GM23338 (cell line): Measurements from ENCODE around the gene PRR18. TPM values are rescaled to one million over a fixed set of nuclear protein-coding genes. Genes with fewer than 3 reads are reported as not detected.

ENCODE experiments used
- ATAC-seq: fragments of 200-7000 bp; cut with Tn5 transposase; 3 replicates; pipeline ENCODE4 v1.9.1; 2020
- DNase-seq: peaks from one replicate; pipeline ENCODE4 v3.0.0-alpha.2; 2015; ENCODE audit warnings: low spot score
- H2AFZ ChIP-seq: fragments of 200-600 bp; sonication (generic); 2 replicates; pipeline ENCODE4 v1.8.0; 2016; ENCODE audit warnings: antibody characterized with exemption, mild to moderate bottlenecking, moderate library complexity
- H3F3A ChIP-seq: fragments of 200-600 bp; sonication (generic); replicated peaks from 2 replicates; pipeline ENCODE4 v1.8.0; 2017; ENCODE audit warnings: antibody characterized with exemption, mixed run types, low read depth
- H3K27ac ChIP-seq: fragments of 200-600 bp; sonication (generic); 2 replicates; pipeline ENCODE4 v1.6.1; 2016; ENCODE audit warnings: low read depth
- H3K27me3 ChIP-seq: fragments of 200-600 bp; sonication (generic); 2 replicates; pipeline ENCODE4 v1.8.0; 2016; ENCODE audit warnings: mild to moderate bottlenecking, mixed run types, moderate library complexity; ENCODE audit not compliant: insufficient read depth
- H3K36me3 ChIP-seq: fragments of 200-600 bp; sonication (generic); 2 replicates; pipeline ENCODE4 v1.8.0; 2016; ENCODE audit warnings: mild to moderate bottlenecking; ENCODE audit not compliant: insufficient read depth
- H3K4me1 ChIP-seq: fragments of 200-600 bp; sonication (generic); 2 replicates; pipeline ENCODE4 v1.8.0; 2016; ENCODE audit warnings: mild to moderate bottlenecking, moderate library complexity; ENCODE audit not compliant: insufficient read depth
- H3K4me2 ChIP-seq: fragments of 200-600 bp; sonication (generic); 2 replicates; pipeline ENCODE4 v1.7.1; 2017; ENCODE audit warnings: mixed run types
- H3K4me3 ChIP-seq: fragments of 200-600 bp; sonication (generic); 2 replicates; pipeline ENCODE4 v1.6.1; 2016; ENCODE audit warnings: mixed run types
- H3K79me2 ChIP-seq: fragments of 200-600 bp; sonication (generic); replicated peaks from 2 replicates; pipeline ENCODE4 v1.8.0; 2017; ENCODE audit warnings: mild to moderate bottlenecking; ENCODE audit not compliant: insufficient read depth
- H3K9me2 ChIP-seq: fragments of 200-600 bp; sonication (generic); 2 replicates; pipeline ENCODE4 v1.8.0; 2017; ENCODE audit not compliant: insufficient read depth
- H4K20me1 ChIP-seq: fragments of 200-600 bp; sonication (generic); replicated peaks from 2 replicates; pipeline ENCODE4 v1.8.0; 2017; ENCODE audit warnings: mild to moderate bottlenecking; ENCODE audit not compliant: insufficient read depth
- H3K27ac Mint-ChIP-seq: 2 replicates; pipeline ENCODE4 v1.8.0; 2020; ENCODE audit warnings: inconsistent platforms, mild to moderate bottlenecking, moderate library complexity, mixed read lengths
- H3K27me3 Mint-ChIP-seq: 3 replicates; pipeline ENCODE4 v1.8.0; 2022; ENCODE audit warnings: low read depth, mild to moderate bottlenecking, moderate library complexity, mixed read lengths, inconsistent platforms; ENCODE audit not compliant: insufficient read depth, poor library complexity
- H3K36me3 Mint-ChIP-seq: 3 replicates; pipeline ENCODE4 v1.8.0; 2021; ENCODE audit warnings: low read depth, mild to moderate bottlenecking, inconsistent platforms, moderate library complexity, mixed read lengths
- H3K4me1 Mint-ChIP-seq: 3 replicates; pipeline ENCODE4 v1.8.0; 2020; ENCODE audit warnings: mild to moderate bottlenecking, inconsistent platforms, mixed read lengths
- H3K4me3 Mint-ChIP-seq: 3 replicates; pipeline ENCODE4 v1.8.0; 2021; ENCODE audit warnings: moderate library complexity, mild to moderate bottlenecking, inconsistent platforms, mixed read lengths
- H3K9me3 Mint-ChIP-seq: 3 replicates; pipeline ENCODE4 v1.8.0; 2020; ENCODE audit warnings: moderate library complexity, mild to moderate bottlenecking, inconsistent platforms, mixed read lengths
- CREB1 ChIP-seq: fragments of 250-450 bp; sonication (Bioruptor Pico); IDR thresholded peaks from 2 replicates; pipeline ENCODE4 v1.5.0; 2020; ENCODE audit warnings: low read depth, mild to moderate bottlenecking, moderate library complexity
- CTCF ChIP-seq, 2 experiments: fragments of 200-600 bp in 1 of 2; sonication (generic) in 1 of 2; conservative IDR thresholded peaks; 2 replicates each; pipeline versions ENCODE4 v1.5.1 to v1.6.1; 2016 to 2017; ENCODE audit warnings: antibody characterized with exemption in 2 of 2, low read depth in 2 of 2, mild to moderate bottlenecking in 2 of 2, moderate library complexity in 1 of 2
- ETS1 ChIP-seq: IDR thresholded peaks from 2 replicates; pipeline ENCODE4 v1.6.1; 2016; ENCODE audit warnings: antibody characterized with exemption
- EZH2 ChIP-seq: fragments of 200-600 bp; sonication (generic); IDR thresholded peaks from one replicate; pipeline ENCODE4 v1.8.0; 2017; ENCODE audit warnings: antibody characterized with exemption, mild to moderate bottlenecking, low read depth; ENCODE audit not compliant: unreplicated experiment
- JUNB ChIP-seq: IDR thresholded peaks from one replicate; pipeline ENCODE4 v1.6.1; 2016; ENCODE audit warnings: antibody characterized with exemption; ENCODE audit not compliant: unreplicated experiment
- NANOG ChIP-seq: IDR thresholded peaks from 2 replicates; pipeline ENCODE4 v1.6.1; 2016; ENCODE audit warnings: antibody characterized with exemption, borderline replicate concordance
- POLR2AphosphoS5 ChIP-seq: IDR thresholded peaks from 2 replicates; pipeline ENCODE4 v1.6.1; 2016; ENCODE audit warnings: antibody characterized with exemption, low read depth
- STAT1 ChIP-seq: IDR thresholded peaks from one replicate; pipeline ENCODE4 v1.6.1; 2016; ENCODE audit warnings: antibody characterized with exemption; ENCODE audit not compliant: unreplicated experiment
- ZNF114 ChIP-seq: fragments of 250-450 bp; sonication (Bioruptor Pico); IDR thresholded peaks from 2 replicates; pipeline ENCODE4 v1.5.0; 2020; ENCODE audit warnings: mild to moderate bottlenecking, moderate library complexity
- polyA plus RNA-seq: library from polyadenylated mRNA; unstranded; fragments of >200 nt; fragmentation: Nextera tagmentation; extraction: Ambion mirVana; gene quantifications from 2 replicates; pipeline ENCODE4 v1.2.1, GENCODE V29; 2016
- total RNA-seq: library from RNA; depleted of rRNA; stranded (reverse); fragments of >200 nt; shearing (Covaris generic); gene quantifications from 2 replicates; pipeline ENCODE4 v1.2.3, GENCODE V29; 2014

The PRR18 gene
- total and polyA plus RNA-seq, 2 experiments from 2014 or later, result 0.24 TPM; not detected in 1

- no peak overlapping the region for H3K4me3 ChIP-seq
- Mint-ChIP-seq H3K36me3 (peaks cover 2% of the 10 kb centered on the region; the same call in 2 of the 3 replicates), H3K27me3 (peaks cover 16% of the 10 kb centered on the region), H3K4me1 (peaks cover 11% of the 10 kb centered on the region), H3K4me3 (no peak overlapping the region), H3K27ac (no peak overlapping the region), H3K9me3 (no peaks in the 10 kb centered on the region)
- H3K4me1 ChIP-seq, result peaks cover 10% of the 10 kb centered on the region
- no peak overlapping the region for H3K4me2 ChIP-seq
- no peak overlapping the region for H3K27ac ChIP-seq
- H2AFZ ChIP-seq, result no peak overlapping the region
- H3F3A ChIP-seq, result 0 out of 2 replicates have a peak, but pooled peaks cover 1% of the 10 kb centered on the region
- peaks cover 13% of the 10 kb centered on the region for H3K27me3 ChIP-seq
- DNase-seq (no peak), ATAC-seq (no peak)
- no peaks in the 10 kb centered on the region for H3K9me2 ChIP-seq
- no peak for TF ChIP-seq ETS1
- no peak for TF ChIP-seq JUNB
- TF ChIP-seq EZH2, result no peak
- no peak for TF ChIP-seq POLR2AphosphoS5
- no peak for TF ChIP-seq ZNF114
- no peak for TF ChIP-seq NANOG
- TF ChIP-seq STAT1, result no peak
- no peak for TF ChIP-seq CREB1 (CRISPR knock-in tag)
- H4K20me1 ChIP-seq, result no peaks in the 10 kb centered on the region
- H3K36me3 ChIP-seq, result no peaks in the 10 kb centered on the region
- no peaks in the 10 kb centered on the region for H3K79me2 ChIP-seq
Observed at GRCh38 chr6:166314454-166314853, 6.3 kb upstream of the PRR18 start.

GRCh38 chr6:166313255-166314070 is 5.3 kb upstream of the PRR18 start:
- Histone ChIP-seq H3K36me3 (no peaks in the 10 kb centered on the region), H3K4me1 (peaks cover 13% of the 10 kb centered on the region), H3K9me2 (no peaks in the 10 kb centered on the region), H4K20me1 (no peaks in the 10 kb centered on the region), H3K27ac (no peak overlapping the region), H3K4me2 (no peak overlapping the region), H3K27me3 (peaks cover 23% of the 10 kb centered on the region), H3K79me2 (no peaks in the 10 kb centered on the region), H2AFZ (no peak overlapping the region), H3K4me3 (no peak overlapping the region), H3F3A (0 out of 2 replicates have a peak, but pooled peaks cover 3% of the 10 kb centered on the region)
- H3K27me3 Mint-ChIP-seq, result peaks cover 25% of the 10 kb centered on the region
- ATAC-seq (peak; percentile 67), DNase-seq (peak; percentile 77)
- H3K36me3 Mint-ChIP-seq, result no peaks in the 10 kb centered on the region; the same call in 2 of the 3 replicates
- H3K4me1 Mint-ChIP-seq, result peaks cover 14% of the 10 kb centered on the region
- no peaks in the 10 kb centered on the region for H3K9me3 Mint-ChIP-seq
- TF ChIP-seq CREB1 (CRISPR knock-in tag), result 0 out of 2 replicates have a peak, but pooled peaks have one; percentile 4
- TF ChIP-seq CTCF (conservative IDR thresholded peaks at IDR 0.05; ENCODE audit: low read depth in 2 of 2), result peak; percentile 83 to 88
- no peak for TF ChIP-seq STAT1
- H3K4me3 Mint-ChIP-seq, result no peak overlapping the region
- no peak overlapping the region for H3K27ac Mint-ChIP-seq
